HG03045 (cell line): ENCODE results near the gene OR4F16.
"Not testable (repeated sequence)": the region's sequence is repeated elsewhere in the genome, so short reads cannot be mapped to it uniquely, and the experiment has no call there.

Experiments
- ATAC-seq: cut with Tn5 transposase; IDR thresholded peaks from one replicate; pipeline ENCODE4 v1.9.1; 2021; ENCODE audit warnings: mild to moderate bottlenecking, moderate library complexity; ENCODE audit not compliant: unreplicated experiment

OR4F16 gene, protein sequence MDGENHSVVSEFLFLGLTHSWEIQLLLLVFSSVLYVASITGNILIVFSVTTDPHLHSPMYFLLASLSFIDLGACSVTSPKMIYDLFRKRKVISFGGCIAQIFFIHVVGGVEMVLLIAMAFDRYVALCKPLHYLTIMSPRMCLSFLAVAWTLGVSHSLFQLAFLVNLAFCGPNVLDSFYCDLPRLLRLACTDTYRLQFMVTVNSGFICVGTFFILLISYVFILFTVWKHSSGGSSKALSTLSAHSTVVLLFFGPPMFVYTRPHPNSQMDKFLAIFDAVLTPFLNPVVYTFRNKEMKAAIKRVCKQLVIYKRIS

GRCh38 chr1:686554-686953 lies at the start of gene OR4F16:
TSS of gene OR4F16 (minus strand) at chr1:686654. CDS start at chr1:686654, 0 bp downstream.
- ATAC-seq = not testable (repeated sequence)

DNA sequence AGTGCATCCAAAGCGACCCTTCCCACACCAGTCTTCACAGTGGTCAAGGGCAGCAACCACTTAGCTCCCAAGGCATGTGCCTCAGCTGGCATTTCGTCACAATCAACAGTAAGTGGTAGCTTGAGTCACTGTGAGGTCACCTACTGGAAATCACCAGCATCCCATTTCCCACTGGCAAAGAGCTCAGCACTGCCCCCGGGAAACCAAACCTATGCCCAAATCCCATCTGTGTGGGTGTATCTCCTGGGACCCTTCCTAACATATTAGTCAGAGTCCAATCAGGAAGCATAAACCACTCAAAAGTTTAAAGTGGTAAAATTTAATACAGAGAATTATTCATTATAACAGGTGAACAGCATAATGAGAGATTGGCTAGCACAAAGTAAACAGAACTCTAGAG lies 47.2 kb upstream of the OR4F16 start:
- not testable (repeated sequence) for ATAC-seq

GRCh38 chr1:727040-727439 lies 40.6 kb upstream of the OR4F16 start:
- ATAC-seq = not testable (repeated sequence)
